Measurements from ENCODE around the gene NOP9.

The NOP9 gene

DNA sequence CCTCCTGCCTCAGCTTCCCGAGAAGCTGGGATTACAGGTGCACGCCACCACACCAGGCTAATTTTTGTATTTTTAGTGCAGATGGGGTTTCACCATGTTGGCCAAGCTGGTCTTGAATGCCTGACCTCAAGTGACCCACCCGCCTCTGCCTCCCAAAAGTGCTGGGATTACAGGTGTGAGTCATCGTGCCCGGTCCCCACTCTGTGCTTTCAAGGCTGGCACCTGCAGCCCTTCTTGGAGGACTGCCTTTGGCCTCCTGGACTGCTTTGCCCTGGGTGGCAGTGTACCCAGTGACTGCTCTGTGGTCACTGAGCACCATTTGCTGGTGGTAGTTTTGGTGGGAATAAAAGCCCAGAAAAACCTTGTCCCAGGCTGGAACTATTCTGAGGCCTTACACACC is 12.7 kb upstream of the NOP9 start:
- H4K20me1 ChIP-seq (ENCODE audit: low read depth, low read length): no peaks in the 10 kb centered on the region
- H3K4me3 ChIP-seq (ENCODE audit: insufficient read depth, low read length, poor library complexity, severe bottlenecking): no peak overlapping the region
- no peak overlapping the region for H2AFZ ChIP-seq (ENCODE audit: low read depth, low read length, severe bottlenecking)
- H3K79me2 ChIP-seq (ENCODE audit: insufficient read depth, low read length): no peaks in the 10 kb centered on the region
- H3K9ac ChIP-seq (ENCODE audit: low read length): no peak overlapping the region
- no peaks in the 10 kb centered on the region for H3K27me3 ChIP-seq (ENCODE audit: low read length)
- H3K27ac ChIP-seq (ENCODE audit: low read depth, low read length): no peak overlapping the region
- H3K9me3 ChIP-seq (ENCODE audit: insufficient read depth, low read length): no peaks in the 10 kb centered on the region
- TF ChIP-seq, protein P1, sequence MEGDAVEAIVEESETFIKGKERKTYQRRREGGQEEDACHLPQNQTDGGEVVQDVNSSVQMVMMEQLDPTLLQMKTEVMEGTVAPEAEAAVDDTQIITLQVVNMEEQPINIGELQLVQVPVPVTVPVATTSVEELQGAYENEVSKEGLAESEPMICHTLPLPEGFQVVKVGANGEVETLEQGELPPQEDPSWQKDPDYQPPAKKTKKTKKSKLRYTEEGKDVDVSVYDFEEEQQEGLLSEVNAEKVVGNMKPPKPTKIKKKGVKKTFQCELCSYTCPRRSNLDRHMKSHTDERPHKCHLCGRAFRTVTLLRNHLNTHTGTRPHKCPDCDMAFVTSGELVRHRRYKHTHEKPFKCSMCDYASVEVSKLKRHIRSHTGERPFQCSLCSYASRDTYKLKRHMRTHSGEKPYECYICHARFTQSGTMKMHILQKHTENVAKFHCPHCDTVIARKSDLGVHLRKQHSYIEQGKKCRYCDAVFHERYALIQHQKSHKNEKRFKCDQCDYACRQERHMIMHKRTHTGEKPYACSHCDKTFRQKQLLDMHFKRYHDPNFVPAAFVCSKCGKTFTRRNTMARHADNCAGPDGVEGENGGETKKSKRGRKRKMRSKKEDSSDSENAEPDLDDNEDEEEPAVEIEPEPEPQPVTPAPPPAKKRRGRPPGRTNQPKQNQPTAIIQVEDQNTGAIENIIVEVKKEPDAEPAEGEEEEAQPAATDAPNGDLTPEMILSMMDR (IDR thresholded peaks at IDR 0.05; ENCODE audit: insufficient read depth, low read length, poor library complexity, severe bottlenecking): no peak
- no peak for TF ChIP-seq EZH2phosphoT487 (conservative IDR thresholded peaks at IDR 0.05; ENCODE audit: low read length)
- no peaks in the 10 kb centered on the region for H3K9me2 ChIP-seq (replicated peaks; ENCODE audit: insufficient read depth, low read length)
- no peak overlapping the region for H3K4me2 ChIP-seq (ENCODE audit: low read depth, low read length, poor library complexity, severe bottlenecking)
- H3F3A ChIP-seq (ENCODE audit: insufficient read depth): no peaks in the 10 kb centered on the region
- no peaks in the 10 kb centered on the region for H3K36me3 ChIP-seq (ENCODE audit: low read length)

DNA sequence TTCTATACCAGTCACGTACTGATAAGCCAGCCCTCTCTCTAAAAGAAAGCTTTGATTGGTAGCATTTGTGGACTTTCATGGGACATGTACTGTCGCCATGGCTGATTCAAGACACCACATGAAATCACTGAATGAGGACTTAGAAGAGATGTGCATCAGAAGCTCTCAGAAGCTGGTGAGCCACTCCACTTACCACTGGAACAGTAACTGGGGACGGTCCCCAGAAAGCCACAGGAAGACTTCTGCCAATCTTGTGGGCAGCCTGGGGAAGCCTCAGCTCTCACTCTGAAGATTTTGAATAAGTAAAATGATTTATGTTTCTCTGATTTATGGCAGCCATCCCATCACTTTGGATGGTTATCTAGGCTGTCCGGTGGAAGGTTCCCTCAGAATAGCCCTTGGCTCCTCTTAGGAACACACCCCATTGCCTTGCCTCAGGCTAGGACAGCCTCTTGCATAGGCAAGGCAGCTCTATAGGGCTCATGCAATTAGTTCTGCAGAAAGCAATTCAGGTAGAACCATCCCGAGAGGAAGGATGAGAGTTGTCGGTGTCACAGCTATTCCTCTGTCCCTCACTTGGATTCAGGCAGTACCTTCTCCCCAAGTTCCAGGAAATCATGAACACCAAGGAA is 9.9 kb upstream of the NOP9 start:
- Histone ChIP-seq H3K27me3 (ENCODE audit: low read length) (no peaks in the 10 kb centered on the region), H3K9me2 (replicated peaks; ENCODE audit: insufficient read depth, low read length) (no peaks in the 10 kb centered on the region), H3K27ac (ENCODE audit: low read depth, low read length) (no peak overlapping the region), H3K4me2 (ENCODE audit: low read depth, low read length, poor library complexity, severe bottlenecking) (no peak overlapping the region), H3K4me3 (ENCODE audit: insufficient read depth, low read length, poor library complexity, severe bottlenecking) (no peak overlapping the region), H3K9me3 (ENCODE audit: insufficient read depth, low read length) (no peaks in the 10 kb centered on the region), H3K79me2 (ENCODE audit: insufficient read depth, low read length) (no peaks in the 10 kb centered on the region), H3K9ac (ENCODE audit: low read length) (no peak overlapping the region), H2AFZ (ENCODE audit: low read depth, low read length, severe bottlenecking) (no peak overlapping the region), H4K20me1 (ENCODE audit: low read depth, low read length) (no peaks in the 10 kb centered on the region), H3K36me3 (ENCODE audit: low read length) (no peaks in the 10 kb centered on the region), H3F3A (ENCODE audit: insufficient read depth) (no peaks in the 10 kb centered on the region)
- TF ChIP-seq, protein P1 (IDR thresholded peaks at IDR 0.05; ENCODE audit: insufficient read depth, low read length, poor library complexity, severe bottlenecking): no peak

DNA sequence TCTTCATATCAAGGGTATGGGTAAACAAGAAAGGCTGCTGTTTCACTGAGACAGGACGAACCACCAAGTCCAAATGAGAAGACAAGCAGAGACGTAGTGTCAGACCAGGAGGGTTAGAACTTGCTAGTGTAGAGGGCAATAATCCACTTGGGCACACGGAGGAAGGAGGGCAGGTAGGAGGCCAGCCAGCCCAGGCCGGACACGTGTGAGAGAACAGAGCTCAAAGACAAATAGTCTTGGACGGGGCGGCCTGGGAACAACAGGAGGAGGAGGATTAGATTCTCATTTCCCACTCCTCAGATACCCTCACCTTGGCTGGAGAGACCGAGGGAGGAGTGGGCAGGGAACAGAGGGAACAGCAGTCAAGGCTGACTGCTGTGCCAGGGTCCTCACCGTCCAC is 8.9 kb upstream of the NOP9 start:
- H4K20me1 ChIP-seq (ENCODE audit: low read depth, low read length): no peaks in the 10 kb centered on the region
- H3K4me3 ChIP-seq (ENCODE audit: insufficient read depth, low read length, poor library complexity, severe bottlenecking): no peak overlapping the region
- H3K27ac ChIP-seq (ENCODE audit: low read depth, low read length): no peak overlapping the region
- no peaks in the 10 kb centered on the region for H3K9me3 ChIP-seq (ENCODE audit: insufficient read depth, low read length)
- no peaks in the 10 kb centered on the region for H3K9me2 ChIP-seq (replicated peaks; ENCODE audit: insufficient read depth, low read length)
- no peak overlapping the region for H3K9ac ChIP-seq (ENCODE audit: low read length)
- H3K27me3 ChIP-seq (ENCODE audit: low read length): no peaks in the 10 kb centered on the region
- TF ChIP-seq, protein P1 (IDR thresholded peaks at IDR 0.05; ENCODE audit: insufficient read depth, low read length, poor library complexity, severe bottlenecking): no peak
- TF ChIP-seq EZH2phosphoT487 (conservative IDR thresholded peaks at IDR 0.05; ENCODE audit: low read length): no peak
- no peaks in the 10 kb centered on the region for H3K79me2 ChIP-seq (ENCODE audit: insufficient read depth, low read length)
- H3K4me2 ChIP-seq (ENCODE audit: low read depth, low read length, poor library complexity, severe bottlenecking): no peak overlapping the region
- H3F3A ChIP-seq (ENCODE audit: insufficient read depth): 0 out of 2 replicates have a peak, but pooled peaks cover 3% of the 10 kb centered on the region
- no peaks in the 10 kb centered on the region for H3K36me3 ChIP-seq (ENCODE audit: low read length)
- no peak overlapping the region for H2AFZ ChIP-seq (ENCODE audit: low read depth, low read length, severe bottlenecking)

Measured in SU-DHL-6 (cell line).